Measurements from ENCODE around the gene MYRIP. TPM values are rescaled to one million over a fixed set of nuclear protein-coding genes. Genes with fewer than 3 reads are reported as not detected.
A peak's percentile ranks its signal among the peaks of the same experiment; 100 is the strongest.

MYRIP gene
- total and polyA plus RNA-seq, 3 donors from 2014 or later = 2.4 to 5.8 (median 4.8) TPM

DNA sequence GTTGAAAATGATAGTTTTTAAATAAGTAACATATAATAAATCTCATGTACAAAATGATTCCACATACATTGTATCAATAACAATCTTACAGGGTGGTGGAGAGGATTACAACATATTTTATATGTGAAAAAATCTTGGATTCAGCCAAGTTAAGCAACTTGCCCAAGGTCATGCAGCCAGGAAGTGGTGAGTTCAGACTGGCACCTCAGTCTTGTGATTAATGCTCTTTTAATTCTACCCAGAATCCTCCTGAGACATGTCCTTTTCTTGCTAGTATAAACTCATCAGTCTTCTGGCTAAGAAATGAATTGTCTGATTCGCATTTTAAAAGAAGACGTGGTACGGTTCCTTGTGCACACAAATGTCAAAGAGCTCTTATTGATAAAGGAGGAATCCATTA lies 4.5 kb upstream of the MYRIP start:
- TF ChIP-seq, protein P1, sequence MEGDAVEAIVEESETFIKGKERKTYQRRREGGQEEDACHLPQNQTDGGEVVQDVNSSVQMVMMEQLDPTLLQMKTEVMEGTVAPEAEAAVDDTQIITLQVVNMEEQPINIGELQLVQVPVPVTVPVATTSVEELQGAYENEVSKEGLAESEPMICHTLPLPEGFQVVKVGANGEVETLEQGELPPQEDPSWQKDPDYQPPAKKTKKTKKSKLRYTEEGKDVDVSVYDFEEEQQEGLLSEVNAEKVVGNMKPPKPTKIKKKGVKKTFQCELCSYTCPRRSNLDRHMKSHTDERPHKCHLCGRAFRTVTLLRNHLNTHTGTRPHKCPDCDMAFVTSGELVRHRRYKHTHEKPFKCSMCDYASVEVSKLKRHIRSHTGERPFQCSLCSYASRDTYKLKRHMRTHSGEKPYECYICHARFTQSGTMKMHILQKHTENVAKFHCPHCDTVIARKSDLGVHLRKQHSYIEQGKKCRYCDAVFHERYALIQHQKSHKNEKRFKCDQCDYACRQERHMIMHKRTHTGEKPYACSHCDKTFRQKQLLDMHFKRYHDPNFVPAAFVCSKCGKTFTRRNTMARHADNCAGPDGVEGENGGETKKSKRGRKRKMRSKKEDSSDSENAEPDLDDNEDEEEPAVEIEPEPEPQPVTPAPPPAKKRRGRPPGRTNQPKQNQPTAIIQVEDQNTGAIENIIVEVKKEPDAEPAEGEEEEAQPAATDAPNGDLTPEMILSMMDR (IDR thresholded peaks at IDR 0.05) = no peak
- no peak for TF ChIP-seq POLR2A (IDR thresholded peaks at IDR 0.05)
- Histone ChIP-seq H3K4me3 (no peak overlapping the region), H3K27me3 (no peaks in the 10 kb centered on the region), H3K9me3 (no peaks in the 10 kb centered on the region), H3K27ac (no peak overlapping the region), H3K4me1 (peaks cover 3% of the 10 kb centered on the region), H3K36me3 (ENCODE audit: low read depth, missing control alignments) (no peaks in the 10 kb centered on the region)
- DNase-seq = no peak
- intact Hi-C loops (cut with DNase I; ENCODE audit: low total_unique reads) = no loop called here
- 84 to 85% methylated on average over 3 of the region's 3 CpGs for WGBS, 2 donors

DNA sequence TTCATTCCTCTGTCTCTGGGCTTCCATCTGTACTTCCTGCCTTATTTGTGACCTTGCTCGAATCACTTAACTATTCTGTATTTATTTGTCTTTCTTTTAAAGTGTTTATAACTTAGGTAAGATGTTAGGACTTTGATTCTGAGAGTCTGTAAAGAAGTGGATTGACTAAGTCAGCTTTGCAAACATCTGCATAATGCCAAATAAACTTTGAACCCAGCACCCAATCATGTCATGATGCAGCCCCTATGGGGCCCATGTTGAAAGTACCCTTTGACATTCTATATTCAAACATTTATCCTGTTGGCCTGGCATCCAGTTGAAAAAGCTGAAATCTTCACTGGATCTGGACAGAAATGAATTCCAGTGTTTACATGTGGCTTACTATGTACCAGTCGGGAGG lies 3.8 kb upstream of the MYRIP start:
- Histone ChIP-seq H3K27me3 (no peaks in the 10 kb centered on the region), H3K9me3 (no peaks in the 10 kb centered on the region), H3K4me1 (peaks cover 4% of the 10 kb centered on the region), H3K27ac (no peak overlapping the region), H3K4me3 (no peak overlapping the region), H3K36me3 (ENCODE audit: low read depth, missing control alignments) (no peaks in the 10 kb centered on the region)
- TF ChIP-seq POLR2A (IDR thresholded peaks at IDR 0.05) = no peak
- TF ChIP-seq, protein P1 (IDR thresholded peaks at IDR 0.05) = no peak
- intact Hi-C loops (cut with DNase I; ENCODE audit: low total_unique reads) = no loop called here
- WGBS, 2 donors = 77 to 88% methylated on average over 2 of the region's 2 CpGs
- DNase-seq = no peak

DNA sequence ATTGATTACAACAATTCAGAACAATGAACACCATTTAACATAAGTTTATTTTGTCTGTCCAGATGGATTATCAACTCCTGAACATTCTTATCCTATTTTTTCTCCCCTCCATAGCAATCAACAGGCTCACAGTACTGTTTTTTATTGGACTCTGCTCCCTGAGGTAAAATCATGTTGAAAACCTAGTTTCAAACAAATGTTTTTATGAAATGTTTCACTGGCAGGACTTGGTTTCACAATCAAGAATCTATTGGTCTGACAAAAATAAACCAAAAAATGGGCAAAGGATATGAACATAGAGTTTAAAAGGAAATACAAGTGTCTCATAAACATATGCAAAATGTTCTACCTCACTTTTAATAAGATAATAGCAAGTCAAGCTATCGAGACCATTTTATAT lies 2.6 kb upstream of the MYRIP start:
- DNase-seq = no peak
- Histone ChIP-seq H3K27ac (no peak overlapping the region), H3K9me3 (no peaks in the 10 kb centered on the region), H3K27me3 (no peaks in the 10 kb centered on the region), H3K36me3 (ENCODE audit: low read depth, missing control alignments) (no peaks in the 10 kb centered on the region), H3K4me1 (peaks cover 4% of the 10 kb centered on the region), H3K4me3 (no peak overlapping the region)
- no peak for TF ChIP-seq POLR2A (IDR thresholded peaks at IDR 0.05)
- TF ChIP-seq, protein P1 (IDR thresholded peaks at IDR 0.05) = no peak
- intact Hi-C loops (cut with DNase I; ENCODE audit: low total_unique reads) = no loop called here
- WGBS, 2 donors = 75 to 84% methylated on average over 1 of the region's 1 CpG

DNA sequence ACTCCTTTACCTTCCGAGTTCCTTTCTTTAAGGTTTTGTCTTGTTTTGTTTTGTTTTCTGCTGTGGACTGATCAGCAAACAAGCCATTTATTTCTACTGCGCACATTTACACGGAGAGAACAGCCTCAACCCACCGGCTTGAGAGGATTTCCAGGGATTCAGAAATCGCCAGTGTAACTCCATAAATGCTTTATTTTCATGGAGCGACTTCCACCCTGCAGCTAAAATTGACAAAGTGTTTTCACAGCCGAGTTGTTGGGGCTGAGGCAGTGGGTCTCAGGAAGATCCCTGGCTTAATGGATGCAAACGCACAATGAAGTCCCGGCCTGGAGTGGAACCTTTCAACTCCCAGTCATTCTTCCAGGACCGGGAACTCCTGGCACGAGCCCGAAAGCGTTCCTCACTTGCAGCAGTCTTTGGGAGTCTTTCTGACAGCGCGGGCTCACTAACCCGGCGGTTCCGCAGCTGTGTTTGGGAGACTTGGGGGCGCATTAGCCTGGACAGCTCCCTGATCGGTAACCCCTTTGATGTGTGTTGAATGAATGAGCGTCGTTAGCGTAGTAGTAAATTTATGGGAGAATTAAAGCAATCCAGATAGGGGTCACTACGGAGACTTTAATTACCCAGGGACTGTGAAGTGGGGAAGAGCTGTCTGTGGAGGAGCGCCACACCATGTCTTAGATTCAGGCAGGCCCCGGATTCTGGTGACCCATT lies 785 bp upstream of the MYRIP start:
- DNase-seq = peak; percentile 49
- Histone ChIP-seq H3K4me1 (peaks cover 4% of the 10 kb centered on the region), H3K4me3 (peak overlapping the region; percentile 56 to 59), H3K9me3 (no peaks in the 10 kb centered on the region), H3K36me3 (ENCODE audit: low read depth, missing control alignments) (no peaks in the 10 kb centered on the region), H3K27ac (no peak overlapping the region), H3K27me3 (no peaks in the 10 kb centered on the region)
- TF ChIP-seq POLR2A (IDR thresholded peaks at IDR 0.05) = no peak
- TF ChIP-seq, protein P1 (IDR thresholded peaks at IDR 0.05) = no peak
- intact Hi-C loops (cut with DNase I; ENCODE audit: low total_unique reads) = no loop called here
- WGBS, 2 donors = 8% methylated on average over 25 to 26 of the region's 26 CpGs

Data from testis (tissue), 3 donors.